Body of pancreas (tissue), 4 donors: ENCODE results near the gene ITGA2. TPM values are rescaled to one million over a fixed set of nuclear protein-coding genes. Genes with fewer than 3 reads are reported as not detected.

Experiments used
- ATAC-seq: fragments of 150-250 bp; one replicate; pipeline ENCODE4 v1.9.1; 2016
- DNase-seq, 4 donors: peaks; one replicate each; pipeline ENCODE4 v3.0.0-alpha.2; 2019
- H3K27ac ChIP-seq, 4 donors: fragments of 200-600 bp; sonication (generic); 1 replicate in 3 of 4; 2 replicates in 1 of 4; pipeline versions ENCODE4 v1.5.1 to v1.6.1; 2016 to 2019; ENCODE audit warnings: mild to moderate bottlenecking in 1 of 4, mixed read lengths in 1 of 4, moderate library complexity in 1 of 4
- H3K27me3 ChIP-seq, 2 donors: fragments of 200-600 bp; sonication (generic); one replicate each; pipeline ENCODE4 v1.6.0; 2016; ENCODE audit warnings: mild to moderate bottlenecking in 1 of 2
- H3K36me3 ChIP-seq, 2 donors: fragments of 200-600 bp; sonication (generic); replicated peaks in 1 of 2; 2 replicates each; pipeline ENCODE4 v1.5.1; 2016; ENCODE audit warnings: low read depth in 2 of 2; ENCODE audit not compliant: insufficient read depth in 1 of 2
- H3K4me1 ChIP-seq: fragments of 200-600 bp; sonication (generic); one replicate; pipeline ENCODE4 v1.6.0; 2016
- H3K4me3 ChIP-seq, 2 donors: fragments of 200-600 bp; sonication (generic); 1 replicate in 1 of 2; 2 replicates in 1 of 2; pipeline ENCODE4 v1.5.1; 2016 to 2019
- H3K9me3 ChIP-seq, 3 donors: fragments of 200-600 bp; sonication (generic); 1 replicate in 2 of 3; 2 replicates in 1 of 3; pipeline ENCODE4 v1.5.1; 2016
- POLR2A ChIP-seq, 3 donors: fragments of 450-650 bp; IDR thresholded peaks; one replicate each; pipeline ENCODE4 v1.6.1; 2016; ENCODE audit warnings: antibody characterized with exemption in 3 of 3, mild to moderate bottlenecking in 2 of 3
- WGBS, 2 donors: methylation state at CpG; one replicate each; pipeline ENCODE4 v1.1.5; 2017; 5-methylcytosine and 5-hydroxymethylcytosine counted together
- intact Hi-C: fragments of 100-400 bp; cut with DNase I; formaldehyde crosslinking; loops from one replicate; pipeline ENCODE4 v1.15.1; 2023
- total RNA-seq, 2 donors: library from RNA; depleted of rRNA; stranded (reverse); fragments of >200 nt; gene quantifications; one replicate each; pipeline ENCODE4 v1.1.0, GENCODE V29; 2016
- TF ChIP-seq, protein P1 (sequence below), 7 experiments: fragments of 450-650 bp in 4 of 7; fragments of 200-600 bp in 3 of 7; sonication (generic) in 3 of 7; IDR thresholded peaks; one replicate each; pipeline ENCODE4 v1.5.1; 2016 to 2019; ENCODE audit warnings: antibody characterized with exemption in 7 of 7

The ITGA2 gene
- total RNA-seq, 2 donors from 2014 or later, result 4.0 to 4.4 TPM

DNA sequence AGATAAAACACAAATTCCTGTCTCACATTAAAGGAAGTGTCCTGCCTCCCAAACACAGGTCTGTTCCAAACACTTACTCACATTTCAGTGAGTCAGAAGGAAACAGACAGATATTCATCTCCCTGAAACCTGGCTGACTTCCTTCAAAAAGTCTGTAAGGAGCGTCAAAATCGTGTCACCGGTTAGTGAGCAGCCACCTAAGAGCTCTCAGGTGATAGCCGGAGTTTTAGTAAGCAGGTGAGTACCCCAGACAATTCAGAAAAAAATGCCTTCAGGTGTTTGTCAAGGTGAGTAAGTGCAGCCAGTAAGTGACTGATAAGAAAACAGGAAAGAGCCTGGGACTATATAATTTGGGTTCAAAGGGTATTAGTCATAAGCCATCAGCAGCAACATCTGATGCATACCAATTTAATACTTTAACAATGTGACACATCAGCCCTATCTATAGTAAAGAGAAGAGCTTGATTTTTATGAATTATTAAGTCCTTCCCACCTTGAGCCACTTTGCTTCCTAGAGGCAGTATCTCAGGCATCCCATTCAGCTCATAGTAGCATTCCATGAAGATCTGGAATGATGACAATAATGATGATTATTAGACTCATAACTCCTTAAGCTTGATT, 1.3 kb upstream of the ITGA2 start:
- H3K27ac ChIP-seq, result peak overlapping the region in 1 of 4 donors; percentile 50

DNA sequence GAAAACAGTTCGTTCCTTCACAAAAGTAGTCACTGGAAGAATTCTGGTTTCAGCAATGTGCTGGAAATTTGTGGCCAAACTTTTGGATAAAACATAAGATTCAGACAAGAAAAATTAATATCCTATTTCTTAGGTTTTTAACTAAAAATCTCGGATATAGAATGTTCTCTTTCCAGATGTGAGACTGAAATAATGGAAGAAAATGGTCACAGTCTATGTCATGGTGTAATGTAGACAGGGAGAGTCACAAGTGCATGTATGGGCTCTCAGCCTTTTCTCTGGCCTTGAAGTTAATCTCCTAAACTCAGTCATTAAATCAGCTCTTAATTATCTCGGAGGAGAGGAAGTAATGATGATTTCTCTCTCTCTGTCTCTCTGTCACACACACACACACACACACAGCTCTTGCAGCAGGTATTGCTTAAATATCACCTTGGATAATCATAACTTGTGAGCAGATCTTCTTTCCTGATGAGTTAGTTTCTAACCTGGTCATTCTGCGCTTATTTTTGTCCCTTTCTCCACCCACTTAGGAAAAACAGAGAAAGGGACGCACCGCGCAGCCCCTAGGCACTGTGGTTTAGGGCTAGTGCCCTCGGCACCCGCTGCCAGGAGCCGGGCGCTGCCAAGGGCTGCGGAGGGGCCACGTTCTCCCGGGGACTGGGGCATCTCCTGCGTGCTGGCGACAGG, 672 bp upstream of the ITGA2 start:
- no peak for TF ChIP-seq POLR2A (IDR thresholded peaks at IDR 0.05)
- TF ChIP-seq, protein P1, sequence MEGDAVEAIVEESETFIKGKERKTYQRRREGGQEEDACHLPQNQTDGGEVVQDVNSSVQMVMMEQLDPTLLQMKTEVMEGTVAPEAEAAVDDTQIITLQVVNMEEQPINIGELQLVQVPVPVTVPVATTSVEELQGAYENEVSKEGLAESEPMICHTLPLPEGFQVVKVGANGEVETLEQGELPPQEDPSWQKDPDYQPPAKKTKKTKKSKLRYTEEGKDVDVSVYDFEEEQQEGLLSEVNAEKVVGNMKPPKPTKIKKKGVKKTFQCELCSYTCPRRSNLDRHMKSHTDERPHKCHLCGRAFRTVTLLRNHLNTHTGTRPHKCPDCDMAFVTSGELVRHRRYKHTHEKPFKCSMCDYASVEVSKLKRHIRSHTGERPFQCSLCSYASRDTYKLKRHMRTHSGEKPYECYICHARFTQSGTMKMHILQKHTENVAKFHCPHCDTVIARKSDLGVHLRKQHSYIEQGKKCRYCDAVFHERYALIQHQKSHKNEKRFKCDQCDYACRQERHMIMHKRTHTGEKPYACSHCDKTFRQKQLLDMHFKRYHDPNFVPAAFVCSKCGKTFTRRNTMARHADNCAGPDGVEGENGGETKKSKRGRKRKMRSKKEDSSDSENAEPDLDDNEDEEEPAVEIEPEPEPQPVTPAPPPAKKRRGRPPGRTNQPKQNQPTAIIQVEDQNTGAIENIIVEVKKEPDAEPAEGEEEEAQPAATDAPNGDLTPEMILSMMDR (IDR thresholded peaks at IDR 0.05), result no peak
- peak in 1 of 4 donors; percentile 4 for DNase-seq
- peak overlapping the region; percentile 35 to 68 for H3K4me3 ChIP-seq
- intact Hi-C loops, result no loop called here
- H3K36me3 ChIP-seq, result no peaks in the 10 kb centered on the region
- peak; percentile 33 for ATAC-seq
- peaks cover 15% of the 10 kb centered on the region for H3K4me1 ChIP-seq
- H3K27me3 ChIP-seq, result no peaks in the 10 kb centered on the region
- peak overlapping the region; percentile 8 to 69 (median 43) for H3K27ac ChIP-seq
- H3K9me3 ChIP-seq, result no peaks in the 10 kb centered on the region
- 5 to 9% methylated on average over 14 to 16 of the region's 16 CpGs for WGBS, 2 donors

More for the DNA sequence above, 1.3 kb upstream of the ITGA2 start:
- ATAC-seq, result peak; percentile 8
- Histone ChIP-seq H3K4me1 (peaks cover 15% of the 10 kb centered on the region), H3K36me3 (no peaks in the 10 kb centered on the region), H3K27me3 (no peaks in the 10 kb centered on the region), H3K9me3 (no peaks in the 10 kb centered on the region), H3K4me3 (no peak overlapping the region)
- TF ChIP-seq, protein P1 (IDR thresholded peaks at IDR 0.05), result no peak
- TF ChIP-seq POLR2A (IDR thresholded peaks at IDR 0.05), result no peak
- intact Hi-C loops, result no loop called here
- DNase-seq, result peak in 1 of 4 donors; percentile 9
- 27 to 37% methylated on average over 4 of the region's 4 CpGs for WGBS, 2 donors

DNA sequence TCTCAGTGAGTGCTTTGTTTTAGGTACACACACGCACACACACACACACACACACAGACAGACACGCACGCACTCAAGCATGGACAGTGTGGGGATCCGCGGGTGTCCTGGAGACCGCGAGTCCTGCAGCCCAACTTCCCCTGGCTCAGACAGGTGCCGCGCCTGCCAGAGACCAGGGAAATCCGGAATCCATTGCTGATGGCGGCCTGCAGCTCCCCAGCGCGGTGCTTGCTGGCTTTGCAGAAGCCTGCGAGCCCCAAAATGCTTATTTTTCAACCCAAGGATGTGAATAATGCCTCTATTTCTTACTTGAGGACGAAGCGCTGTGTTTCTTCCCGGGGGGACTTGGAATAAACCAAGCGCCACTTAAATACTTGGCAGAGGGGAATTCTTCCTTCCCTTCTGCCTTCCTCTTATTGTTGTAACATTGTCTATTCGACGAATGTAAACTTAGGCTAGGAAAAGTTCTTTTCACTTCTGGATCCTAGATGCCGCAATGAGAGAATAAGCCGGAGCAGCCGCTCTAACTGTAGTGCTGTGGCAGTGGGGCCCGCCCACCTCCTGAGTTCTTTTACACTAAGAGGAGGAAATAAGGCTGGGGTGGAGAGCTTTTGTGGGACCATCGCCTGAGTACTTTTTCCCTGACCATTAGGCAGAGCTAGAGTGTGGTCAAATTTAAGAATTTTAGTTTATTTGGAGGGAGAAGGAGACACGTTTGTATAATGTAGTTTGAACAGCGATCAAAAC, 802 bp downstream of the ITGA2 start:
- Histone ChIP-seq H3K4me1 (peaks cover 15% of the 10 kb centered on the region), H3K27ac (peak overlapping the region in 3 of 4 donors; percentile 39 to 69 (median 47)), H3K27me3 (no peaks in the 10 kb centered on the region), H3K9me3 (no peaks in the 10 kb centered on the region), H3K4me3 (peak overlapping the region; percentile 35 to 68), H3K36me3 (no peaks in the 10 kb centered on the region)
- intact Hi-C loops, result no loop called here
- peak; percentile 32 to 55 (median 36) for DNase-seq
- 7 to 9% methylated on average over 21 to 26 of the region's 27 CpGs for WGBS, 2 donors
- ATAC-seq, result peak; percentile 62
- no peak for TF ChIP-seq POLR2A (IDR thresholded peaks at IDR 0.05)
- TF ChIP-seq, protein P1 (IDR thresholded peaks at IDR 0.05), result peak in 3 of 7 experiments; percentile 22 to 31 (median 25)

- 36 to 50% methylated on average over 4 of the region's 4 CpGs for WGBS, 2 donors
- no peaks in the 10 kb centered on the region for H3K9me3 ChIP-seq
- DNase-seq (no peak), ATAC-seq (no peak)
- no peaks in the 10 kb centered on the region for H3K27me3 ChIP-seq
- TF ChIP-seq, protein P1 (IDR thresholded peaks at IDR 0.05), result no peak
- TF ChIP-seq POLR2A (IDR thresholded peaks at IDR 0.05), result no peak
- peaks cover 15% of the 10 kb centered on the region for H3K4me1 ChIP-seq
- no peak overlapping the region for H3K4me3 ChIP-seq
- no peak overlapping the region for H3K27ac ChIP-seq
- intact Hi-C loops, result no loop called here
- H3K36me3 ChIP-seq, result no peaks in the 10 kb centered on the region
Measured at GRCh38 chr5:52990528-52990925, 1.4 kb downstream of the ITGA2 start.
